Subcutaneous adipose tissue (tissue), 4 donors: ENCODE measurements around the gene MAPKAP1. TPM values are rescaled to one million over a fixed set of nuclear protein-coding genes. Genes with fewer than 3 reads are reported as not detected.

Experiments
- CTCF ChIP-seq: fragments of 450-650 bp; IDR thresholded peaks from one replicate; pipeline ENCODE4 v1.5.1; 2016; ENCODE audit warnings: low read depth, mild to moderate bottlenecking, control low read depth, antibody characterized with exemption, moderate library complexity
- total RNA-seq, 4 donors: library from RNA; depleted of rRNA; stranded (reverse); fragments of >200 nt; gene quantifications; one replicate each; pipeline ENCODE4 v1.1.0, GENCODE V29; 2016

MAPKAP1 gene
- total RNA-seq, 4 donors from 2014 or later = 64.4 to 146 (median 83.9) TPM

- TF ChIP-seq CTCF = no peak
These were observed 219.2 kb downstream of the MAPKAP1 start for GRCh38 chr9:125487842-125488241.

- TF ChIP-seq CTCF = no peak
These were observed 220.4 kb downstream of the MAPKAP1 start for GRCh38 chr9:125486576-125486975.

GRCh38 chr9:125486152-125486508 lies 220.9 kb downstream of the MAPKAP1 start:
- no peak for TF ChIP-seq CTCF

- TF ChIP-seq CTCF = no peak
These were observed 221.4 kb downstream of the MAPKAP1 start for GRCh38 chr9:125485471-125486151.

GRCh38 chr9:125484350-125485282 lies 222.4 kb downstream of the MAPKAP1 start:
- TF ChIP-seq CTCF = no peak

GRCh38 chr9:125483697-125484096 lies 223.3 kb downstream of the MAPKAP1 start:
- TF ChIP-seq CTCF = no peak
